Spleen (tissue), 7 donors: ENCODE data around the gene RIPOR2.

Source experiments
- CTCF ChIP-seq, 11 experiments: fragments of 200-600 bp in 7 of 11; fragments of 450-650 bp in 4 of 11; sonication (generic) in 4 of 11; IDR thresholded peaks in 8 of 11; conservative IDR thresholded peaks in 3 of 11; 1 replicate in 7 of 11; 2 replicates in 4 of 11; pipeline versions ENCODE4 v1.4.0 to v1.8.0; 2016 to 2021; ENCODE audit warnings: antibody characterized with exemption in 11 of 11, inconsistent platforms in 4 of 11, mild to moderate bottlenecking in 1 of 11
- POLR2AphosphoS5 ChIP-seq, 3 donors: sonication (generic); formaldehyde crosslinking; IDR thresholded peaks; one replicate each; pipeline ENCODE4 v1.5.1; 2017; ENCODE audit warnings: antibody characterized with exemption in 3 of 3
- donor health status: DM: no; HTN: no; CAD: no; lungs with moderate emphysema.
- donor health status: DM: no; HTN: no; CAD: no.
- donor health status: DM: no; HTN: no; CAD: no.

GRCh38 chr6:24778121-24778520, 157.6 kb downstream of the RIPOR2 start:
- TF ChIP-seq CTCF (IDR thresholded peaks at IDR 0.05 in 8 of 11, conservative IDR thresholded peaks at IDR 0.05 in 3 of 11) (no peak), POLR2AphosphoS5 (IDR thresholded peaks at IDR 0.05) (no peak)
